DMS114 treated with DMSO at 0.1 percent for 48 hours (cell line): ENCODE results near the gene FGFR2.

Experiments used
- DNase-seq: peaks from one replicate; lab custom pipeline; 2025; ENCODE audit not compliant: unreplicated experiment; lab: John Stamatoyannopoulos, UW

The FGFR2 gene

GRCh38 chr10:121497513-121498470 is 100.5 kb downstream of the FGFR2 start:
- no peak for DNase-seq

- no peak for DNase-seq
Observed at GRCh38 chr10:121495719-121496118, 102.5 kb downstream of the FGFR2 start.

- DNase-seq, result no peak
Observed at GRCh38 chr10:121494296-121494695, 103.9 kb downstream of the FGFR2 start.

- DNase-seq, result no peak
Observed at GRCh38 chr10:121493521-121493920, 104.7 kb downstream of the FGFR2 start.

GRCh38 chr10:121490871-121491519 is 107.2 kb downstream of the FGFR2 start:
- no peak for DNase-seq

- DNase-seq, result no peak
Observed at GRCh38 chr10:121485436-121486139, 112.7 kb downstream of the FGFR2 start.

GRCh38 chr10:121484816-121485215 is 113.4 kb downstream of the FGFR2 start:
- DNase-seq, result no peak

- DNase-seq, result no peak
Observed at GRCh38 chr10:121484401-121484800, 113.8 kb downstream of the FGFR2 start.

GRCh38 chr10:121481180-121481579 is 117.1 kb downstream of the FGFR2 start:
- DNase-seq, result no peak

GRCh38 chr10:121478556-121478955 is 119.7 kb downstream of the FGFR2 start:
- no peak for DNase-seq

GRCh38 chr10:121469797-121470606 is 128.2 kb downstream of the FGFR2 start:
- no peak for DNase-seq

GRCh38 chr10:121468726-121469125 is 129.5 kb downstream of the FGFR2 start:
- DNase-seq, result no peak

- DNase-seq, result no peak
Observed at GRCh38 chr10:121466424-121466823, 131.8 kb downstream of the FGFR2 start.

GRCh38 chr10:121465215-121465614 is 133.0 kb downstream of the FGFR2 start:
- no peak for DNase-seq

- no peak for DNase-seq
Observed at GRCh38 chr10:121464517-121464916, 133.7 kb downstream of the FGFR2 start.

GRCh38 chr10:121462955-121463354 is 135.3 kb downstream of the FGFR2 start:
- DNase-seq, result no peak

GRCh38 chr10:121462281-121462680 is 136.0 kb downstream of the FGFR2 start:
- DNase-seq, result no peak

- DNase-seq, result no peak
Observed at GRCh38 chr10:121461307-121461706, 136.9 kb downstream of the FGFR2 start.

GRCh38 chr10:121460733-121461132 is 137.5 kb downstream of the FGFR2 start:
- no peak for DNase-seq

GRCh38 chr10:121459622-121460453 is 138.4 kb downstream of the FGFR2 start:
- DNase-seq, result no peak
